ENCODE results near the gene MYBPH. TPM values are rescaled to one million over a fixed set of nuclear protein-coding genes. Genes with fewer than 3 reads are reported as not detected.

MYBPH gene
- total and polyA plus RNA-seq, 2 of the 13 experiments (the other 11 are each of a cell fraction or from before 2014, with no cell fraction given): not detected

DNA sequence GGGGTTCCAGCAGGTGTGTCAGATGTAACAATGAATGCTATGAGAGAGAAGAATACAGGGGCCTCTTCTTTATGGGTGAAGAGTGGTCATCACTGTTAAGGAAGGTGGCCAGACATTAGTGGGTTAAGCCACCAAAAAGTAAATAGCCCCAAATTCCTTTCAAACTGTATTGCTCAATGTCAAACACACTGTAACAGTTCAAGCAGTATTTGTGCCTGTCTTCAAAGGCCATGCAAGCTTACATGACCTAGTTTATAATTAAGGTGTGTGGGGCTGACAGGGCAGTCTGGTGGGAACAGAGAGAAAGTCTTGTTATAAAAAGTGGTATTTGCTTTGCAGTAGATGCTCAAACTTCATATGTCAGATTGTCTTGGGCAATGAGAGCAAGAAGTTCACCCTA is 35.4 kb upstream of the MYBPH start (continued):
- TF ChIP-seq RFX1 (IDR thresholded peaks at IDR 0.05): no peak
- peak; percentile 31; the same call in 1 of the 2 replicates for TF ChIP-seq HNF4A (CRISPR knock-in tag; IDR thresholded peaks at IDR 0.05)
- TF ChIP-seq ZFX (CRISPR knock-in tag; IDR thresholded peaks at IDR 0.05; ENCODE audit: low read depth): no peak
- no peak for TF ChIP-seq MTA3 (CRISPR knock-in tag; IDR thresholded peaks at IDR 0.05)
- TF ChIP-seq FOXA3 (CRISPR knock-in tag; IDR thresholded peaks at IDR 0.05): peak; percentile 80
- peak; percentile 75; the same call in 1 of the 2 replicates for TF ChIP-seq CEBPB (IDR thresholded peaks at IDR 0.05; ENCODE audit: borderline replicate concordance, low read depth, low read length)
- TF ChIP-seq SKI (IDR thresholded peaks at IDR 0.05; ENCODE audit: partially characterized antibody): peak; percentile 32
- TF ChIP-seq, protein P1, sequence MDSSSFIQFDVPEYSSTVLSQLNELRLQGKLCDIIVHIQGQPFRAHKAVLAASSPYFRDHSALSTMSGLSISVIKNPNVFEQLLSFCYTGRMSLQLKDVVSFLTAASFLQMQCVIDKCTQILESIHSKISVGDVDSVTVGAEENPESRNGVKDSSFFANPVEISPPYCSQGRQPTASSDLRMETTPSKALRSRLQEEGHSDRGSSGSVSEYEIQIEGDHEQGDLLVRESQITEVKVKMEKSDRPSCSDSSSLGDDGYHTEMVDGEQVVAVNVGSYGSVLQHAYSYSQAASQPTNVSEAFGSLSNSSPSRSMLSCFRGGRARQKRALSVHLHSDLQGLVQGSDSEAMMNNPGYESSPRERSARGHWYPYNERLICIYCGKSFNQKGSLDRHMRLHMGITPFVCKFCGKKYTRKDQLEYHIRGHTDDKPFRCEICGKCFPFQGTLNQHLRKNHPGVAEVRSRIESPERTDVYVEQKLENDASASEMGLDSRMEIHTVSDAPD (CRISPR knock-in tag; IDR thresholded peaks at IDR 0.05): no peak
- TF ChIP-seq, protein P2, sequence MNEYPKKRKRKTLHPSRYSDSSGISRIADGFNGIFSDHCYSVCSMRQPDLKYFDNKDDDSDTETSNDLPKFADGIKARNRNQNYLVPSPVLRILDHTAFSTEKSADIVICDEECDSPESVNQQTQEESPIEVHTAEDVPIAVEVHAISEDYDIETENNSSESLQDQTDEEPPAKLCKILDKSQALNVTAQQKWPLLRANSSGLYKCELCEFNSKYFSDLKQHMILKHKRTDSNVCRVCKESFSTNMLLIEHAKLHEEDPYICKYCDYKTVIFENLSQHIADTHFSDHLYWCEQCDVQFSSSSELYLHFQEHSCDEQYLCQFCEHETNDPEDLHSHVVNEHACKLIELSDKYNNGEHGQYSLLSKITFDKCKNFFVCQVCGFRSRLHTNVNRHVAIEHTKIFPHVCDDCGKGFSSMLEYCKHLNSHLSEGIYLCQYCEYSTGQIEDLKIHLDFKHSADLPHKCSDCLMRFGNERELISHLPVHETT (CRISPR knock-in tag; conservative IDR thresholded peaks at IDR 0.05): no peak
- TF ChIP-seq, protein P3, sequence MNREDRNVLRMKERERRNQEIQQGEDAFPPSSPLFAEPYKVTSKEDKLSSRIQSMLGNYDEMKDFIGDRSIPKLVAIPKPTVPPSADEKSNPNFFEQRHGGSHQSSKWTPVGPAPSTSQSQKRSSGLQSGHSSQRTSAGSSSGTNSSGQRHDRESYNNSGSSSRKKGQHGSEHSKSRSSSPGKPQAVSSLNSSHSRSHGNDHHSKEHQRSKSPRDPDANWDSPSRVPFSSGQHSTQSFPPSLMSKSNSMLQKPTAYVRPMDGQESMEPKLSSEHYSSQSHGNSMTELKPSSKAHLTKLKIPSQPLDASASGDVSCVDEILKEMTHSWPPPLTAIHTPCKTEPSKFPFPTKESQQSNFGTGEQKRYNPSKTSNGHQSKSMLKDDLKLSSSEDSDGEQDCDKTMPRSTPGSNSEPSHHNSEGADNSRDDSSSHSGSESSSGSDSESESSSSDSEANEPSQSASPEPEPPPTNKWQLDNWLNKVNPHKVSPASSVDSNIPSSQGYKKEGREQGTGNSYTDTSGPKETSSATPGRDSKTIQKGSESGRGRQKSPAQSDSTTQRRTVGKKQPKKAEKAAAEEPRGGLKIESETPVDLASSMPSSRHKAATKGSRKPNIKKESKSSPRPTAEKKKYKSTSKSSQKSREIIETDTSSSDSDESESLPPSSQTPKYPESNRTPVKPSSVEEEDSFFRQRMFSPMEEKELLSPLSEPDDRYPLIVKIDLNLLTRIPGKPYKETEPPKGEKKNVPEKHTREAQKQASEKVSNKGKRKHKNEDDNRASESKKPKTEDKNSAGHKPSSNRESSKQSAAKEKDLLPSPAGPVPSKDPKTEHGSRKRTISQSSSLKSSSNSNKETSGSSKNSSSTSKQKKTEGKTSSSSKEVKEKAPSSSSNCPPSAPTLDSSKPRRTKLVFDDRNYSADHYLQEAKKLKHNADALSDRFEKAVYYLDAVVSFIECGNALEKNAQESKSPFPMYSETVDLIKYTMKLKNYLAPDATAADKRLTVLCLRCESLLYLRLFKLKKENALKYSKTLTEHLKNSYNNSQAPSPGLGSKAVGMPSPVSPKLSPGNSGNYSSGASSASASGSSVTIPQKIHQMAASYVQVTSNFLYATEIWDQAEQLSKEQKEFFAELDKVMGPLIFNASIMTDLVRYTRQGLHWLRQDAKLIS (CRISPR knock-in tag; IDR thresholded peaks at IDR 0.05): no peak
- no peak for TF ChIP-seq SRSF9 (IDR thresholded peaks at IDR 0.05; ENCODE audit: borderline replicate concordance, insufficient read depth, low read depth, low read length, poor library complexity, severe bottlenecking)
- TF ChIP-seq CEBPG (CRISPR knock-in tag; IDR thresholded peaks at IDR 0.05): peak; percentile 88
- no peak for TF ChIP-seq FOSL2 (CRISPR knock-in tag; IDR thresholded peaks at IDR 0.05)
- TF ChIP-seq, protein P4, sequence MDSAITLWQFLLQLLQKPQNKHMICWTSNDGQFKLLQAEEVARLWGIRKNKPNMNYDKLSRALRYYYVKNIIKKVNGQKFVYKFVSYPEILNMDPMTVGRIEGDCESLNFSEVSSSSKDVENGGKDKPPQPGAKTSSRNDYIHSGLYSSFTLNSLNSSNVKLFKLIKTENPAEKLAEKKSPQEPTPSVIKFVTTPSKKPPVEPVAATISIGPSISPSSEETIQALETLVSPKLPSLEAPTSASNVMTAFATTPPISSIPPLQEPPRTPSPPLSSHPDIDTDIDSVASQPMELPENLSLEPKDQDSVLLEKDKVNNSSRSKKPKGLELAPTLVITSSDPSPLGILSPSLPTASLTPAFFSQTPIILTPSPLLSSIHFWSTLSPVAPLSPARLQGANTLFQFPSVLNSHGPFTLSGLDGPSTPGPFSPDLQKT (CRISPR knock-in tag; IDR thresholded peaks at IDR 0.05; ENCODE audit: borderline replicate concordance): no peak
- TF ChIP-seq ZNF30 (CRISPR knock-in tag; IDR thresholded peaks at IDR 0.05): no peak
- no peak for TF ChIP-seq KDM1A (CRISPR knock-in tag; IDR thresholded peaks at IDR 0.05)
- no peak for TF ChIP-seq DMAP1 (CRISPR knock-in tag; IDR thresholded peaks at IDR 0.05)
- TF ChIP-seq NKX3-1 (CRISPR knock-in tag; IDR thresholded peaks at IDR 0.05): no peak
- TF ChIP-seq ZNF101 (CRISPR knock-in tag; IDR thresholded peaks at IDR 0.05; ENCODE audit: borderline replicate concordance, low read depth): no peak
- no peak for TF ChIP-seq NBN (conservative IDR thresholded peaks at IDR 0.05)
- TF ChIP-seq, protein P5, sequence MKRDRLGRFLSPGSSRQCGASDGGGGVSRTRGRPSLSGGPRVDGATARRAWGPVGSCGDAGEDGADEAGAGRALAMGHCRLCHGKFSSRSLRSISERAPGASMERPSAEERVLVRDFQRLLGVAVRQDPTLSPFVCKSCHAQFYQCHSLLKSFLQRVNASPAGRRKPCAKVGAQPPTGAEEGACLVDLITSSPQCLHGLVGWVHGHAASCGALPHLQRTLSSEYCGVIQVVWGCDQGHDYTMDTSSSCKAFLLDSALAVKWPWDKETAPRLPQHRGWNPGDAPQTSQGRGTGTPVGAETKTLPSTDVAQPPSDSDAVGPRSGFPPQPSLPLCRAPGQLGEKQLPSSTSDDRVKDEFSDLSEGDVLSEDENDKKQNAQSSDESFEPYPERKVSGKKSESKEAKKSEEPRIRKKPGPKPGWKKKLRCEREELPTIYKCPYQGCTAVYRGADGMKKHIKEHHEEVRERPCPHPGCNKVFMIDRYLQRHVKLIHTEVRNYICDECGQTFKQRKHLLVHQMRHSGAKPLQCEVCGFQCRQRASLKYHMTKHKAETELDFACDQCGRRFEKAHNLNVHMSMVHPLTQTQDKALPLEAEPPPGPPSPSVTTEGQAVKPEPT (CRISPR knock-in tag; IDR thresholded peaks at IDR 0.05; ENCODE audit: low read depth): no peak
- no peak for TF ChIP-seq SP1 (IDR thresholded peaks at IDR 0.05)
- TF ChIP-seq SP1 (CRISPR knock-in tag; IDR thresholded peaks at IDR 0.05): no peak

Measured in HepG2 (cell line).